ENCODE results near the gene BRSK1.

DNA sequence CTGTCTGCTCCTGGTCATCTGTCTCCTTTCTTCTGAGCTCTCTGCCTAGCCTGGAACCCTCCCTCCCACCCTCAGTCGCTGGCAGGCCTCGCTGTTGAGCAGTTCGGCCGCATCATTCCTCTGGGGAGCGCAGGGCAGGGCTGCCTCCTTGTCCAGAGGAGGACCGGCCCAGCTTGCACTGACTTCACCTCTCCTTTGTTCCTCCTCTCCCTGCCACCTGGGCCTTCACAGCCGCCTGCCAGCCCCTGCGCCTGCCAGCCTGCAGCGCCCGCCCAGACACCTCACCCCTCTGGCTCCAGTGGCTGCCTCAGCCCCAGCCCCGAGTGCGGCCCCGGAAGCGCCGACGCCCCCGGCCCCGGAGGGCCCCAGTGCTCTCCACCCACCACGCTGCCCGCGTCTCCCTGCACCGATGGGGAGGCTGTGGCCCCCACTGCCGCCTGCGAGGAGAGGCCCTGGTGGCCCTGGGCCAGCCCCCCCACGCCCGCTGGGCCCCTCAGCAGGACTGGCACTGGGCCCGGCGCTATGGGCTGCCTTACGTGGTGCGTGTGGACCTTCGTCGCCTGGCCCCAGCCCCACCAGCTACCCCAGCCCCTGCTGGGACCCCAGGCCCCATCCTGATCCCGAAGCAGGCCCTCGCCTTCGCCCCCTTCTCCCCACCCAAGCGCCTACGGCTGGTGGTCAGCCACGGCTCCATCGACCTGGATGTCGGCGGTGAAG, 63.1 kb downstream of the BRSK1 start:
- TF ChIP-seq EP300 (IDR thresholded peaks at IDR 0.05): no peak
- TF ChIP-seq, protein P1, sequence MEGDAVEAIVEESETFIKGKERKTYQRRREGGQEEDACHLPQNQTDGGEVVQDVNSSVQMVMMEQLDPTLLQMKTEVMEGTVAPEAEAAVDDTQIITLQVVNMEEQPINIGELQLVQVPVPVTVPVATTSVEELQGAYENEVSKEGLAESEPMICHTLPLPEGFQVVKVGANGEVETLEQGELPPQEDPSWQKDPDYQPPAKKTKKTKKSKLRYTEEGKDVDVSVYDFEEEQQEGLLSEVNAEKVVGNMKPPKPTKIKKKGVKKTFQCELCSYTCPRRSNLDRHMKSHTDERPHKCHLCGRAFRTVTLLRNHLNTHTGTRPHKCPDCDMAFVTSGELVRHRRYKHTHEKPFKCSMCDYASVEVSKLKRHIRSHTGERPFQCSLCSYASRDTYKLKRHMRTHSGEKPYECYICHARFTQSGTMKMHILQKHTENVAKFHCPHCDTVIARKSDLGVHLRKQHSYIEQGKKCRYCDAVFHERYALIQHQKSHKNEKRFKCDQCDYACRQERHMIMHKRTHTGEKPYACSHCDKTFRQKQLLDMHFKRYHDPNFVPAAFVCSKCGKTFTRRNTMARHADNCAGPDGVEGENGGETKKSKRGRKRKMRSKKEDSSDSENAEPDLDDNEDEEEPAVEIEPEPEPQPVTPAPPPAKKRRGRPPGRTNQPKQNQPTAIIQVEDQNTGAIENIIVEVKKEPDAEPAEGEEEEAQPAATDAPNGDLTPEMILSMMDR (IDR thresholded peaks at IDR 0.05): no peak

Measured in stomach (tissue), 4 donors.